CD4-positive, alpha-beta T cell treated with Interleukin-15 for 1 hour (primary cell): ENCODE measurements around the gene ARL6IP5.

Experiments used
- DNase-seq: peaks from one replicate; pipeline ENCODE4 v3.0.0-alpha.2; 2020

Gene ARL6IP5

GRCh38 chr3:69087030-69087791 is 2.5 kb downstream of the ARL6IP5 start:
- DNase-seq = no peak

GRCh38 chr3:69088063-69088462 is 3.3 kb downstream of the ARL6IP5 start:
- no peak for DNase-seq

- DNase-seq = no peak
Observed at GRCh38 chr3:69090021-69090420, 5.3 kb downstream of the ARL6IP5 start.

GRCh38 chr3:69091389-69092029 is 6.8 kb downstream of the ARL6IP5 start:
- DNase-seq = no peak

GRCh38 chr3:69092030-69092516 is 7.3 kb downstream of the ARL6IP5 start:
- DNase-seq = peak; percentile 34

GRCh38 chr3:69094467-69095205 is 9.9 kb downstream of the ARL6IP5 start:
- no peak for DNase-seq

- DNase-seq = no peak
Observed at GRCh38 chr3:69095636-69096035, 10.9 kb downstream of the ARL6IP5 start.

GRCh38 chr3:69096299-69096698 is 11.6 kb downstream of the ARL6IP5 start:
- no peak for DNase-seq

- no peak for DNase-seq
Observed at GRCh38 chr3:69097407-69098086, 12.8 kb downstream of the ARL6IP5 start.

- DNase-seq = no peak
Observed at GRCh38 chr3:69099576-69099975, 14.8 kb downstream of the ARL6IP5 start.

GRCh38 chr3:69102384-69102783 is 17.6 kb downstream of the ARL6IP5 start:
- no peak for DNase-seq

- no peak for DNase-seq
Observed at GRCh38 chr3:69103123-69103522, 18.4 kb downstream of the ARL6IP5 start.

- no peak for DNase-seq
Observed at GRCh38 chr3:69104586-69104985, 19.8 kb downstream of the ARL6IP5 start.

GRCh38 chr3:69105320-69105719 is 20.6 kb downstream of the ARL6IP5 start:
- DNase-seq = no peak

- DNase-seq = no peak
Observed at GRCh38 chr3:69107841-69108240, 23.1 kb downstream of the ARL6IP5 start.

- no peak for DNase-seq
Observed at GRCh38 chr3:69108811-69109210, 24.1 kb downstream of the ARL6IP5 start.

- no peak for DNase-seq
Observed at GRCh38 chr3:69110941-69111546, 26.3 kb downstream of the ARL6IP5 start.

GRCh38 chr3:69113536-69113935 is 28.8 kb downstream of the ARL6IP5 start:
- no peak for DNase-seq

GRCh38 chr3:69115731-69116130 is 31.0 kb downstream of the ARL6IP5 start:
- DNase-seq = no peak

GRCh38 chr3:69116162-69116561 is 31.4 kb downstream of the ARL6IP5 start:
- DNase-seq = no peak

GRCh38 chr3:69116897-69117296 is 32.2 kb downstream of the ARL6IP5 start:
- no peak for DNase-seq

GRCh38 chr3:69118555-69118954 is 33.8 kb downstream of the ARL6IP5 start:
- no peak for DNase-seq

GRCh38 chr3:69119138-69119537 is 34.4 kb downstream of the ARL6IP5 start:
- no peak for DNase-seq
